H1 (cell line): ENCODE measurements around the gene RPUSD4. TPM values are rescaled to one million over a fixed set of nuclear protein-coding genes. Genes with fewer than 3 reads are reported as not detected.

Experiments
- ASH2L ChIP-seq: fragments of 200-600, 300-600 bp; sonication (generic); IDR thresholded peaks from one replicate; pipeline ENCODE4 v1.7.1; 2017; ENCODE audit warnings: low read length
- CTBP2 ChIP-seq: IDR thresholded peaks from 2 replicates; pipeline ENCODE4 v1.7.0; 2011; ENCODE audit warnings: borderline replicate concordance, mild to moderate bottlenecking, moderate library complexity, mixed read lengths, low read length; ENCODE audit not compliant: insufficient read depth, insufficient read length
- FOSL1 ChIP-seq: IDR thresholded peaks from 2 replicates; pipeline ENCODE4 v1.6.1; 2011; ENCODE audit warnings: mild to moderate bottlenecking, low read depth, low read length, moderate library complexity; ENCODE audit not compliant: insufficient read depth
- SAP30 ChIP-seq: fragments of 300-600 bp; sonication (generic); IDR thresholded peaks from 2 replicates; pipeline ENCODE4 v1.7.1; 2012; ENCODE audit warnings: low read length, moderate library complexity, mild to moderate bottlenecking, inconsistent platforms; ENCODE audit not compliant: insufficient read depth, insufficient replicate concordance
- polyA plus RNA-seq, 7 experiments: library from polyadenylated mRNA; depleted of rRNA in 3 of 7; stranded (reverse) in 5 of 7; unstranded in 2 of 7; fragments of >200 nt in 5 of 7; fragments of 200-250 nt in 2 of 7; gene quantifications; 1 replicate in 5 of 7; 2 replicates in 1 of 7; 4 replicates in 1 of 7; pipeline versions ENCODE4 v1.2.1 to v1.2.3, GENCODE V29; 2011 to 2013; ENCODE audit warnings: missing spikeins in 2 of 7, mixed read lengths in 2 of 7
- total RNA-seq: library from RNA; stranded (reverse); fragmentation: NEBNext Ultra II Directional; extraction: Animal tissue kit (Norgen Biotek cat#: 25700); gene quantifications from 2 replicates; pipeline ENCODE4 v1.2.1, GENCODE V29; 2021

RPUSD4 gene
- total and polyA plus RNA-seq, 2 of the 8 experiments (the other 6 are each of a cell fraction or from before 2014, with no cell fraction given), result 36.1 to 50.7 TPM

DNA sequence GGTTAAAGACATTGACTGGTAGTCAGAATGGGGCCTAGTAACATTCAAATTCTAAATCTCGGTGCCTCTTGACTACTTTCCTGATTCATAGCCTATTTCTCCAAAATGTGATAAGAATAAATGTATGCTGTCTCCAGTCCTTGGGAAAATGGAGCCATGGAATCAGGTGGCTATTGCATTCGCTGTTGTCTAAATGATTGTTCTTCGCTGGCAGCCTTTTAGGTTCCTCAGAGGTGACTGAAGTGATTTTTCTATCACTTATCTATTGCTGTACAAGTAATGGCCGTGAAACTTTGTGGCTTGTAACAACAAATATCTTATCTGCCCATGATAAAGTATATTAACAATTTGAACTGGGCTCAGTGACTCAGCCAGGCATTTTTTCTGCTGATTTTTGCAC is 41.8 kb upstream of the RPUSD4 start (continued):
- TF ChIP-seq CTBP2, result no peak
- TF ChIP-seq SAP30, result no peak
- TF ChIP-seq ASH2L, result no peak
- TF ChIP-seq FOSL1, result no peak
